ENCODE data around the gene PTPRF. TPM values are rescaled to one million over a fixed set of nuclear protein-coding genes. Genes with fewer than 3 reads are reported as not detected.

PTPRF gene
- polyA plus RNA-seq, result 2.9 and 6.2 TPM in 2 replicates

GRCh38 chr1:43530483-43531106 lies at the start of gene PTPRF:
PTPRF (plus strand) TSS chr1:43530883; CDS start chr1:43545076, 14,193 bp downstream.

Other genes starting within 250 kb of the PTPRF start
- not detected in 2 replicates for gene C1orf210, start 245.3 kb upstream of the PTPRF start, polyA plus RNA-seq
- gene TIE1, start 229.9 kb upstream of the PTPRF start, polyA plus RNA-seq, result not detected in 2 replicates
- not detected in 2 replicates for gene MPL, start 193.1 kb upstream of the PTPRF start, polyA plus RNA-seq
- not detected in 2 replicates for gene CDC20, start 171.9 kb upstream of the PTPRF start, polyA plus RNA-seq
- gene ELOVL1, start 162.9 kb upstream of the PTPRF start, polyA plus RNA-seq, result 0.49 and 0.86 TPM in 2 replicates
- 67.9 and 79.7 TPM in 2 replicates for gene MED8, start 141.1 kb upstream of the PTPRF start, polyA plus RNA-seq
- gene SZT2, start 141.0 kb upstream of the PTPRF start, polyA plus RNA-seq, result 2.3 and 4.5 TPM in 2 replicates
- gene HYI, start 77.0 kb upstream of the PTPRF start, polyA plus RNA-seq, result 0.87 and 8.2 TPM in 2 replicates
- gene KDM4A, start 119.3 kb downstream of the PTPRF start, polyA plus RNA-seq, result 5.1 and 7.2 TPM in 2 replicates
- gene ST3GAL3, start 176.7 kb downstream of the PTPRF start, polyA plus RNA-seq, result 5.4 and 7.0 TPM in 2 replicates

All from Purkinje cell (primary cell).